NCI-H2196 (cell line): ENCODE results near the gene KCNIP3.
"Not testable (repeated sequence)": the region's sequence is repeated elsewhere in the genome, so short reads cannot be mapped to it uniquely, and the experiment has no call there.

Experiments
- DNase-seq: peaks from one replicate; lab custom pipeline; 2025; ENCODE audit not compliant: unreplicated experiment; lab: John Stamatoyannopoulos, UW

Gene KCNIP3

GRCh38 chr2:95346738-95347671 lies 49.9 kb downstream of the KCNIP3 start:
- no peak for DNase-seq

GRCh38 chr2:95347681-95348608 lies 50.8 kb downstream of the KCNIP3 start:
- DNase-seq, result no peak

GRCh38 chr2:95348609-95349567 lies 51.7 kb downstream of the KCNIP3 start:
- no peak for DNase-seq

- no peak for DNase-seq
Observed at GRCh38 chr2:95349568-95350322, 52.6 kb downstream of the KCNIP3 start.

- no peak for DNase-seq
Observed at GRCh38 chr2:95350368-95350767, 53.2 kb downstream of the KCNIP3 start.

- DNase-seq, result no peak
Observed at GRCh38 chr2:95350774-95351597, 53.8 kb downstream of the KCNIP3 start.

GRCh38 chr2:95351598-95351915 lies 54.4 kb downstream of the KCNIP3 start:
- DNase-seq, result no peak

- no peak for DNase-seq
Observed at GRCh38 chr2:95352310-95353054, 55.3 kb downstream of the KCNIP3 start.

GRCh38 chr2:95353055-95353575 lies 56.0 kb downstream of the KCNIP3 start:
- no peak for DNase-seq

- DNase-seq, result no peak
Observed at GRCh38 chr2:95353613-95354468, 56.7 kb downstream of the KCNIP3 start.

- DNase-seq, result no peak
Observed at GRCh38 chr2:95354469-95354901, 57.3 kb downstream of the KCNIP3 start.

GRCh38 chr2:95354925-95355324 lies 57.8 kb downstream of the KCNIP3 start:
- DNase-seq, result no peak

GRCh38 chr2:95355486-95355885 lies 58.3 kb downstream of the KCNIP3 start:
- DNase-seq, result not testable (repeated sequence)

- no peak for DNase-seq
Observed at GRCh38 chr2:95356821-95357700, 59.9 kb downstream of the KCNIP3 start.

GRCh38 chr2:95357717-95358280 lies 60.7 kb downstream of the KCNIP3 start:
- DNase-seq, result no peak

- DNase-seq, result no peak
Observed at GRCh38 chr2:95359031-95359430, 61.9 kb downstream of the KCNIP3 start.
